Mesendoderm (in vitro differentiated cells): ENCODE data around the gene MAP3K1.

Source experiments
- DNase-seq: peaks from one replicate; pipeline ENCODE4 v3.0.0; 2013
- H2AK5ac ChIP-seq: 2 replicates; pipeline ENCODE4 v1.6.1; 2013; ENCODE audit warnings: low read length, inconsistent platforms
- H2BK120ac ChIP-seq: 2 replicates; pipeline ENCODE4 v1.6.1; 2013; ENCODE audit warnings: low read depth, mild to moderate bottlenecking, low read length, moderate library complexity, mixed read lengths
- H2BK15ac ChIP-seq: replicated peaks from 2 replicates; pipeline ENCODE4 v1.6.1; 2013; ENCODE audit warnings: low read depth, mild to moderate bottlenecking, moderate library complexity
- H2BK5ac ChIP-seq: 2 replicates; pipeline ENCODE4 v1.6.1; 2013; ENCODE audit warnings: low read length, inconsistent platforms
- H3K18ac ChIP-seq: 2 replicates; pipeline ENCODE4 v1.6.1; 2013; ENCODE audit warnings: mild to moderate bottlenecking, low read length, mixed read lengths
- H3K23ac ChIP-seq: one replicate; pipeline ENCODE4 v1.6.1; 2013; ENCODE audit warnings: low read length
- H3K27ac ChIP-seq: 2 replicates; pipeline ENCODE4 v1.5.1; 2013; ENCODE audit warnings: low read depth, mild to moderate bottlenecking, inconsistent platforms, low read length, moderate library complexity
- H3K27me3 ChIP-seq: 2 replicates; pipeline ENCODE4 v1.6.1; 2013; ENCODE audit warnings: low read length, control low read depth, mild to moderate bottlenecking, inconsistent platforms; ENCODE audit not compliant: insufficient read depth, poor library complexity
- H3K36me3 ChIP-seq: 2 replicates; pipeline ENCODE4 v1.6.1; 2013; ENCODE audit warnings: low read length, inconsistent platforms; ENCODE audit not compliant: control insufficient read depth, insufficient read depth
- H3K4ac ChIP-seq: one replicate; pipeline ENCODE4 v1.6.1; 2013; ENCODE audit warnings: low read depth, mild to moderate bottlenecking, low read length, moderate library complexity
- H3K4me1 ChIP-seq: 2 replicates; pipeline ENCODE4 v1.6.1; 2013; ENCODE audit warnings: low read depth, low read length, inconsistent platforms; ENCODE audit not compliant: control insufficient read depth
- H3K4me2 ChIP-seq: 2 replicates; pipeline ENCODE4 v1.6.1; 2013; ENCODE audit warnings: low read length
- H3K4me3 ChIP-seq: 2 replicates; pipeline ENCODE4 v1.5.1; 2013; ENCODE audit warnings: mild to moderate bottlenecking, low read length
- H3K56ac ChIP-seq: one replicate; pipeline ENCODE4 v1.6.1; 2013; ENCODE audit warnings: low read length
- H3K79me1 ChIP-seq: 2 replicates; pipeline ENCODE4 v1.6.1; 2013; ENCODE audit warnings: low read length, inconsistent platforms
- H3K79me2 ChIP-seq: 2 replicates; pipeline ENCODE4 v1.6.1; 2013; ENCODE audit warnings: mild to moderate bottlenecking, low read length; ENCODE audit not compliant: control insufficient read depth, insufficient read depth
- H3K9ac ChIP-seq: 2 replicates; pipeline ENCODE4 v1.6.1; 2013; ENCODE audit warnings: low read length, inconsistent platforms
- H4K5ac ChIP-seq: one replicate; pipeline ENCODE4 v1.6.1; 2013; ENCODE audit warnings: low read length
- H4K8ac ChIP-seq: one replicate; pipeline ENCODE4 v1.6.1; 2013; ENCODE audit warnings: low read depth, mild to moderate bottlenecking, control low read depth, low read length, moderate library complexity
- WGBS: extraction: QIAGEN DNeasy Blood & Tissue Kit; methylation state at CpG from one replicate; pipeline ENCODE4 v1.1.7; 2013; ENCODE audit warnings: low lambda C conversion rate, missing lambda C conversion rate; ENCODE audit not compliant: insufficient coverage; ENCODE audit errors: extremely low coverage; 5-methylcytosine and 5-hydroxymethylcytosine counted together

Gene MAP3K1

DNA sequence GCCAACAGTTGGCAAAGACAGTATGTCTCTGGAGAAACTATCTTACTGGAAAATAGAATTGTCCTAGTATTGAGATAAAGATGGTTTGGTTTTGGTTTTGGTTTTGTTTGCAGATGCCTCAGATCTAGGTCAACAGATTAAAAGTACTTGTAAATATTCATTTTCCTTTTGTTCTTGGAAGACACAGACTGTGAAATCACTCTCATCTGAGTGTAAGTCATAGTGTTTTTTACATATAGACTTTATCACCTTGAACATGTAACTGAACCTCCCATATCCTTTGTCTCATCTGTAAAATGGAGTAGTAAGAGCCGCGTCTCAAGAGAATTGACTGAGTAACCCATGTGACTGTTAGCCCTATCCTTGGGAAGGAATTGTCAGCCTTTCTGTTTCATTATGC is 34.3 kb downstream of the MAP3K1 start:
- Histone ChIP-seq H3K27ac (no peak overlapping the region), H2BK120ac (no peak overlapping the region), H3K56ac (no peak overlapping the region), H3K27me3 (no peaks in the 10 kb centered on the region), H3K4me3 (no peak overlapping the region), H2BK5ac (no peak overlapping the region), H3K4me2 (no peak overlapping the region), H3K79me2 (peaks cover 29% of the 10 kb centered on the region), H3K23ac (no peak overlapping the region), H3K4me1 (peaks cover 7% of the 10 kb centered on the region), H3K79me1 (peaks cover 10% of the 10 kb centered on the region), H3K36me3 (no peaks in the 10 kb centered on the region), H2AK5ac (no peak overlapping the region), H4K8ac (no peak overlapping the region), H2BK15ac (no peak overlapping the region), H4K5ac (no peak overlapping the region), H3K18ac (no peak overlapping the region), H3K4ac (no peak overlapping the region), H3K9ac (no peak overlapping the region)
- no CpG with 5 or more reads among the region's 2 CpGs for WGBS
- DNase-seq: no peak

DNA sequence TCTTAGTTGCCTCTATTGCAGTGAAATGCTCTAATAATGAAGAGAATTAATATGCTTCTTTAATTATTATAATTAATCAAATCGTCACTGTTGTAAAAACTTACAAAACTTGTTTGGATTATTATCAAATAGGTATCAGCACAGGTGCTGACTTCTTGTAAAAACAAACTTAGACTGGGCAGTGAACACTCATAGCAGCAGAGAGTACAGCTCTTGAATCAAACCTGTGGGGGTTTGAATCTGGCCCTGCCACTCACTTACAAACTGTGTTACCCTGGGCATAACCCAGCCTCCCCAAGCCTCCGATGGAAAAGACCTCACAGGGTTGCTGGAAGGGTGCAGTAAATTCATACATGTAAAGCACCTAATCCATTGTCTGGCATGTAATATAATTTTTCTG is 35.1 kb downstream of the MAP3K1 start:
- Histone ChIP-seq H3K9ac (no peak overlapping the region), H3K18ac (no peak overlapping the region), H3K4me1 (peaks cover 3% of the 10 kb centered on the region), H3K27me3 (no peaks in the 10 kb centered on the region), H3K79me1 (peaks cover 10% of the 10 kb centered on the region), H4K8ac (no peak overlapping the region), H4K5ac (no peak overlapping the region), H3K36me3 (no peaks in the 10 kb centered on the region), H3K4me3 (no peak overlapping the region), H2BK120ac (no peak overlapping the region), H3K4ac (no peak overlapping the region), H2BK15ac (peak overlapping the region; percentile 92), H3K79me2 (peaks cover 29% of the 10 kb centered on the region), H2AK5ac (no peak overlapping the region), H3K23ac (no peak overlapping the region), H3K27ac (no peak overlapping the region), H3K56ac (no peak overlapping the region), H2BK5ac (no peak overlapping the region), H3K4me2 (no peak overlapping the region)
- no peak for DNase-seq
- no CpG with 5 or more reads among the region's 2 CpGs for WGBS

GRCh38 chr5:56851258-56851941 is 36.1 kb downstream of the MAP3K1 start:
- Histone ChIP-seq H3K27ac (no peak overlapping the region), H2BK120ac (no peak overlapping the region), H3K36me3 (no peaks in the 10 kb centered on the region)

GRCh38 chr5:56852228-56853000 is 37.1 kb downstream of the MAP3K1 start:
- no CpG with 5 or more reads among the region's 3 CpGs for WGBS
- Histone ChIP-seq H3K36me3 (no peaks in the 10 kb centered on the region), H3K56ac (no peak overlapping the region), H3K4me1 (peaks cover 3% of the 10 kb centered on the region), H2BK120ac (no peak overlapping the region), H3K4ac (no peak overlapping the region), H3K9ac (no peak overlapping the region), H3K4me3 (no peak overlapping the region), H4K8ac (no peak overlapping the region), H3K4me2 (no peak overlapping the region), H3K18ac (no peak overlapping the region), H3K23ac (no peak overlapping the region), H3K27ac (no peak overlapping the region), H3K79me1 (peaks cover 10% of the 10 kb centered on the region), H4K5ac (no peak overlapping the region), H2BK5ac (no peak overlapping the region), H3K79me2 (peaks cover 27% of the 10 kb centered on the region), H2AK5ac (no peak overlapping the region), H2BK15ac (no peak overlapping the region), H3K27me3 (no peaks in the 10 kb centered on the region)
- DNase-seq: no peak

More at GRCh38 chr5:56851258-56851941, 36.1 kb downstream of the MAP3K1 start:
- no peak overlapping the region for H2BK15ac ChIP-seq
- no peak overlapping the region for H2AK5ac ChIP-seq
- H2BK5ac ChIP-seq: no peak overlapping the region
- no peak overlapping the region for H3K56ac ChIP-seq
- no peak overlapping the region for H3K23ac ChIP-seq
- H3K79me2 ChIP-seq: peaks cover 29% of the 10 kb centered on the region
- H3K4me1 ChIP-seq: peaks cover 3% of the 10 kb centered on the region
- WGBS: no CpG with 5 or more reads among the region's 6 CpGs
- H3K4me2 ChIP-seq: no peak overlapping the region
- no peak overlapping the region for H3K18ac ChIP-seq
- H4K8ac ChIP-seq: no peak overlapping the region
- H3K4me3 ChIP-seq: no peak overlapping the region
- H3K79me1 ChIP-seq: peaks cover 10% of the 10 kb centered on the region
- no peaks in the 10 kb centered on the region for H3K27me3 ChIP-seq
- H3K9ac ChIP-seq: no peak overlapping the region
- no peak for DNase-seq
- H3K4ac ChIP-seq: no peak overlapping the region
- no peak overlapping the region for H4K5ac ChIP-seq

DNA sequence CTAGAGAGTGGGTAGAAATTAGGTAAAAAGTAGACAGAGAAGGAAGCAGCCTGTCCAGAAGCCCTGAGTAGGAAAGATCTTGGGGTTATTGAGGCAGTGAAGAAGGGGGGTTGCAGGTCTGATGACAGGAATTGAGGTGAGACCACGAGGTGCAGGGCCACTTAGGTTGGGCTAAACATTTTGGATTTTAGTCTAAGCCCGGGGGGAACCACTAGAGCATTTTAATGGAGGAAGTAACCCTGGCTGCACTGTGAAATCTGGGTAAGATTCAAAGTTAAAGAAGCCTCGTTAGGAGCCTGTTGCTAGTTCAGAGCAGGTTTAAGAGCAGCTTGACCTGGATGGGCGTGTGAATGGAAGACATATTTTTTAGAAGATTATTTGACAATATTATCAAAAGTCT is 38.3 kb downstream of the MAP3K1 start:
- Histone ChIP-seq H2BK5ac (no peak overlapping the region), H3K18ac (no peak overlapping the region), H3K23ac (no peak overlapping the region), H3K4me1 (peaks cover 3% of the 10 kb centered on the region), H3K56ac (no peak overlapping the region), H4K5ac (no peak overlapping the region), H3K4me2 (no peak overlapping the region), H3K79me2 (peaks cover 27% of the 10 kb centered on the region), H3K79me1 (peaks cover 10% of the 10 kb centered on the region), H2BK120ac (no peak overlapping the region), H2AK5ac (no peak overlapping the region), H3K27me3 (no peaks in the 10 kb centered on the region), H3K9ac (no peak overlapping the region), H3K4me3 (no peak overlapping the region), H3K4ac (no peak overlapping the region), H2BK15ac (no peak overlapping the region), H3K36me3 (no peaks in the 10 kb centered on the region), H3K27ac (no peak overlapping the region), H4K8ac (no peak overlapping the region)
- no peak for DNase-seq
- no CpG with 5 or more reads among the region's 4 CpGs for WGBS
